Heart left ventricle (tissue), 13 donors: Measurements from ENCODE around the gene TLE4.

Experiments used
- POLR2A ChIP-seq, 2 donors: fragments of 450-650 bp; IDR thresholded peaks; one replicate each; pipeline ENCODE4 v1.6.1; 2017; ENCODE audit warnings: antibody characterized with exemption in 2 of 2, mild to moderate bottlenecking in 2 of 2, moderate library complexity in 2 of 2
- TF ChIP-seq, protein P1 (sequence below), 12 donors: fragments of 200-600 bp; sonication (generic) in 4 of 12; IDR thresholded peaks; one replicate each; pipeline versions ENCODE4 v1.5.0 to v1.8.0; 2018 to 2022; ENCODE audit warnings: antibody characterized with exemption in 12 of 12, mild to moderate bottlenecking in 5 of 12
- donor health status: ischemic (EF 13 %, LVEDD 7.1; RV severe dilation, severe dysfunction).
- donor health status: DM: no; HTN: yes; CAD: no.
- donor health status: DM: no; HTN: no; CAD: no.
- donor health status: ischemic (EF 25% LVEDD 6.9; RV normal size, moderate dysfunction).
- donor health status: ischemic (EF 25% LVEDD 5.7; RV mildly dilated, moderate dysfunction).
- donor health status: ischemic (EF 35%, LVEDD 5.7; RV mildly dilated, moderate dysfunction).
- donor health status: nonischemic (EF 11% LVEDD 7.7; RV severe dilation, severe dysfunction).
- donor health status: DM: yes; HTN: yes; CAD: no.
- donor health status: PGD.
- donor health status: ischemic (EF 29% LVEDD 5.4; RV normal size, mild dysfunction).
- donor health status: nonischemic (EF 23%, LVEDD 6.1; RV moderate dilation, normal function).

DNA sequence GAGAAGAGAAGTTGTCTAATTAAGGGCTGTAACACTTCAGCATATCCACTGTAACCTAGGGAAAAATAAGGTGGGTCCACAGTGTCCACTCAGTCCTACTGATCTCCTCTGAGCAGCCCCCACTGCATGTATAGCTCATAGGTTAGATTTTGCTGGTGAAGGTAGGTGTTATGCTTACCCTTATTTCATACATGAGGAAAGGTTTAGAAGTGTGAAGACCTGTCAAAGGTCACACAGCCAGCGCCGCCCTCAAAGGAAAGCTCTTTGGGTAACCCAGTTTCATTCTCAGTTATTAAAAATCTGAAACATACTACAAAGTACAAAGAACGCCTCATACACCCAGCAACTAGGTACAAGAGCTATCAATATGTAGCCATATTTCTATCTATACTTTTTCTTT, 87.2 kb downstream of the TLE4 start:
- TF ChIP-seq POLR2A (IDR thresholded peaks at IDR 0.05): no peak
- TF ChIP-seq, protein P1, sequence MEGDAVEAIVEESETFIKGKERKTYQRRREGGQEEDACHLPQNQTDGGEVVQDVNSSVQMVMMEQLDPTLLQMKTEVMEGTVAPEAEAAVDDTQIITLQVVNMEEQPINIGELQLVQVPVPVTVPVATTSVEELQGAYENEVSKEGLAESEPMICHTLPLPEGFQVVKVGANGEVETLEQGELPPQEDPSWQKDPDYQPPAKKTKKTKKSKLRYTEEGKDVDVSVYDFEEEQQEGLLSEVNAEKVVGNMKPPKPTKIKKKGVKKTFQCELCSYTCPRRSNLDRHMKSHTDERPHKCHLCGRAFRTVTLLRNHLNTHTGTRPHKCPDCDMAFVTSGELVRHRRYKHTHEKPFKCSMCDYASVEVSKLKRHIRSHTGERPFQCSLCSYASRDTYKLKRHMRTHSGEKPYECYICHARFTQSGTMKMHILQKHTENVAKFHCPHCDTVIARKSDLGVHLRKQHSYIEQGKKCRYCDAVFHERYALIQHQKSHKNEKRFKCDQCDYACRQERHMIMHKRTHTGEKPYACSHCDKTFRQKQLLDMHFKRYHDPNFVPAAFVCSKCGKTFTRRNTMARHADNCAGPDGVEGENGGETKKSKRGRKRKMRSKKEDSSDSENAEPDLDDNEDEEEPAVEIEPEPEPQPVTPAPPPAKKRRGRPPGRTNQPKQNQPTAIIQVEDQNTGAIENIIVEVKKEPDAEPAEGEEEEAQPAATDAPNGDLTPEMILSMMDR (IDR thresholded peaks at IDR 0.05): no peak
